GM19395 (cell line): ENCODE results near the gene RENBP.

Source experiments
- ATAC-seq: cut with Tn5 transposase; IDR thresholded peaks from one replicate; pipeline ENCODE4 v1.9.1; 2021; ENCODE audit warnings: mild to moderate bottlenecking, moderate library complexity; ENCODE audit not compliant: unreplicated experiment

The RENBP gene

GRCh38 chrX:153954558-153955227, 10.2 kb upstream of the RENBP start:
- ATAC-seq = no peak

- ATAC-seq = no peak
Observed at GRCh38 chrX:153953892-153954557, 9.6 kb upstream of the RENBP start.

- peak; percentile 68 for ATAC-seq
Observed at GRCh38 chrX:153953342-153953830, 8.9 kb upstream of the RENBP start.

GRCh38 chrX:153952373-153953026, 8.1 kb upstream of the RENBP start:
- ATAC-seq = no peak

GRCh38 chrX:153951683-153952372, 7.4 kb upstream of the RENBP start:
- ATAC-seq = no peak

GRCh38 chrX:153950127-153950526, 5.7 kb upstream of the RENBP start:
- no peak for ATAC-seq

- ATAC-seq = no peak
Observed at GRCh38 chrX:153948847-153949805, 4.7 kb upstream of the RENBP start.

GRCh38 chrX:153948002-153948466, 3.6 kb upstream of the RENBP start:
- ATAC-seq = no peak

GRCh38 chrX:153947009-153947769, 2.7 kb upstream of the RENBP start:
- ATAC-seq = peak; percentile 81

GRCh38 chrX:153945956-153946943, 1.8 kb upstream of the RENBP start:
- no peak for ATAC-seq

GRCh38 chrX:153944800-153945150, 332 bp upstream of the RENBP start:
- ATAC-seq = no peak

GRCh38 chrX:153941336-153942252, 2.8 kb downstream of the RENBP start:
- no peak for ATAC-seq

- ATAC-seq = no peak
Observed at GRCh38 chrX:153939573-153939972, 4.9 kb downstream of the RENBP start.

- ATAC-seq = no peak
Observed at GRCh38 chrX:153938226-153938786, 6.1 kb downstream of the RENBP start.

- no peak for ATAC-seq
Observed at GRCh38 chrX:153937056-153937455, 7.4 kb downstream of the RENBP start.

- ATAC-seq = peak; percentile 16
Observed at GRCh38 chrX:153935326-153935851, 9.1 kb downstream of the RENBP start.
